NAMALWA (cell line): Measurements from ENCODE around the gene SGSM2.

Source experiments
- DNase-seq: peaks from one replicate; pipeline ENCODE4 v3.0.0-alpha.2; 2015; ENCODE audit warnings: low spot score

SGSM2 gene

GRCh38 chr17:2386400-2387085 lies 49.2 kb downstream of the SGSM2 start:
- DNase-seq: no peak

GRCh38 chr17:2387086-2388019 lies 50.1 kb downstream of the SGSM2 start:
- no peak for DNase-seq

- DNase-seq: no peak
Measured at GRCh38 chr17:2388020-2388682, 50.9 kb downstream of the SGSM2 start.

GRCh38 chr17:2388683-2389055 lies 51.4 kb downstream of the SGSM2 start:
- no peak for DNase-seq

- no peak for DNase-seq
Measured at GRCh38 chr17:2390199-2390836, 53.0 kb downstream of the SGSM2 start.

- DNase-seq: no peak
Measured at GRCh38 chr17:2391597-2392251, 54.4 kb downstream of the SGSM2 start.

- peak; percentile 90 for DNase-seq
Measured at GRCh38 chr17:2392252-2393173, 55.2 kb downstream of the SGSM2 start.

- peak; percentile 83 for DNase-seq
Measured at GRCh38 chr17:2393174-2393953, 56.1 kb downstream of the SGSM2 start.

GRCh38 chr17:2393954-2394749 lies 56.9 kb downstream of the SGSM2 start:
- DNase-seq: no peak

GRCh38 chr17:2394775-2395201 lies 57.5 kb downstream of the SGSM2 start:
- DNase-seq: no peak

- DNase-seq: no peak
Measured at GRCh38 chr17:2395258-2396181, 58.2 kb downstream of the SGSM2 start.

GRCh38 chr17:2396192-2396567 lies 58.9 kb downstream of the SGSM2 start:
- no peak for DNase-seq

- DNase-seq: peak; percentile 47
Measured at GRCh38 chr17:2396568-2397246, 59.4 kb downstream of the SGSM2 start.

- DNase-seq: no peak
Measured at GRCh38 chr17:2397247-2398171, 60.2 kb downstream of the SGSM2 start.

GRCh38 chr17:2398182-2398581 lies 60.9 kb downstream of the SGSM2 start:
- no peak for DNase-seq
